Erythroblast (primary cell): ENCODE data around the gene PDE3A.

Experiments
- GATA1 ChIP-seq: IDR thresholded peaks from 2 replicates; pipeline ENCODE4 v1.6.1; 2011; ENCODE audit warnings: low read depth, mild to moderate bottlenecking, control low read depth, low read length, moderate library complexity
- POLR2A ChIP-seq: IDR thresholded peaks from 2 replicates; pipeline ENCODE4 v1.6.1; 2011; ENCODE audit warnings: mild to moderate bottlenecking, low read length

DNA sequence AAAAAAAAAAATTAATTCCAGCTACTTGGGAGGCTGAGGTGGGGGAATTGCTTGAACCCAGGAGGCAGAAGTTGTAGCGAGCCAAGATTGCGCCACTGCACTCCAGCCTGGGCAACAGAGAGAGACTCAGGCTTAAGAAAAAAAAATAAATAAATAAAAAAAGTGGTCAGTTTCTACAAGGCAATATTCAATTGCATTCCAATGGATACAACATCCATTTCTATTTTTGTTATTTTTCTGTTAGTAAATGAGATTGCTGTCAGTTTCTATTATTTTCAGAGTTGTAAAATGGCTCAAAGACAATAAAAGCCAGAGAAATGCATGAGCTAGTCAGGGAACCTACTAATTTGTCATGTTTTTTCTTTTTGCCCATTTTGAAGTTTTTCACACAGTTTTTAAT, 119.2 kb downstream of the PDE3A start:
- TF ChIP-seq POLR2A, result no peak
- TF ChIP-seq GATA1, result no peak
